HepG2 (cell line): ENCODE measurements around the gene BCL11B. TPM values are rescaled to one million over a fixed set of nuclear protein-coding genes. Genes with fewer than 3 reads are reported as not detected.

Source experiments
- ATAC-seq: fragments of 200-7000 bp; cut with Tn5 transposase; 3 replicates; pipeline ENCODE4 v1.9.1; 2020; ENCODE audit warnings: mild to moderate bottlenecking, moderate library complexity
- BruUV-seq: library from RNA; stranded (reverse); fragments of 400-500 nt; replicated peaks from 2 replicates; lab custom pipeline; 2021; lab: Mats Ljungman, UMichigan
- CTCF ChIA-PET: fragments of 300-600 bp; formaldehyde crosslinking; extraction: SDS; loops from one replicate; lab custom pipeline; 2021; ENCODE audit warnings: low total read pairs, inconsistent platforms, low intra/inter-chr PET ratio; lab: Yijun Ruan, JAX
- POLR2A ChIA-PET: fragments of 350-600 bp; sonication (Branson Sonifier 250); formaldehyde crosslinking; loops from one replicate; lab custom pipeline; 2020; ENCODE audit warnings: antibody characterized with exemption, inconsistent platforms; lab: Yijun Ruan, JAX
- DNase-seq: peaks from one replicate; pipeline ENCODE4 v3.0.0-alpha.2; 2015; ENCODE audit warnings: low spot score
- FAIRE-seq: peaks from 3 replicates; lab custom pipeline; 2011; peaks lifted over from hg19 to GRCh38; lab: Jason Lieb, UNC
- H2AFZ ChIP-seq: one replicate; pipeline ENCODE4 v1.6.1; 2011; ENCODE audit warnings: low read length, inconsistent platforms
- H3K27ac ChIP-seq: fragments of 300-600 bp; 3 replicates; pipeline ENCODE4 v1.8.0; 2011; ENCODE audit warnings: mixed run types, mild to moderate bottlenecking, mixed read lengths, low read length, inconsistent platforms; ENCODE audit not compliant: insufficient read depth; ENCODE audit errors: extremely low read length
- H3K27me3 ChIP-seq, 2 experiments: fragments of 200-600 bp in 1 of 2; 2 replicates in 1 of 2; 3 replicates in 1 of 2; pipeline versions ENCODE4 v1.6.0 to v1.8.0; 2011; ENCODE audit warnings: low read length in 2 of 2, mild to moderate bottlenecking in 2 of 2, moderate library complexity in 2 of 2, inconsistent platforms in 1 of 2; ENCODE audit not compliant: insufficient read depth in 2 of 2, control insufficient read depth in 1 of 2
- H3K36me3 ChIP-seq, 2 experiments: fragments of 200-600 bp in 1 of 2; replicated peaks in 1 of 2; 2 replicates in 1 of 2; 3 replicates in 1 of 2; pipeline versions ENCODE4 v1.5.1 to v1.8.0; 2011; ENCODE audit warnings: low read length in 2 of 2, inconsistent platforms in 1 of 2; ENCODE audit not compliant: insufficient read depth in 2 of 2, control insufficient read depth in 1 of 2
- H3K4me1 ChIP-seq: 2 replicates; pipeline ENCODE4 v1.5.1; 2012; ENCODE audit warnings: low read length, inconsistent platforms; ENCODE audit not compliant: insufficient read depth
- H3K4me2 ChIP-seq: 2 replicates; pipeline ENCODE4 v1.6.0; 2011; ENCODE audit warnings: low read depth, low read length, inconsistent platforms
- H3K4me3 ChIP-seq, 3 experiments: fragments of 200-600 bp in 1 of 3; sonication (generic), shearing (Covaris generic) in 1 of 3; replicated peaks in 1 of 3; 2 replicates each; pipeline ENCODE4 v1.5.1; 2011 to 2016; ENCODE audit warnings: low read length in 3 of 3, inconsistent platforms in 2 of 3, low read depth in 2 of 3, mild to moderate bottlenecking in 2 of 3, control low read depth in 1 of 3, mixed read lengths in 1 of 3; ENCODE audit not compliant: insufficient read depth in 1 of 3
- H3K79me2 ChIP-seq: one replicate; pipeline ENCODE4 v1.6.1; 2011; ENCODE audit warnings: low read length, inconsistent platforms; ENCODE audit not compliant: insufficient read depth
- H3K9ac ChIP-seq: 2 replicates; pipeline ENCODE4 v1.6.0; 2011; ENCODE audit warnings: mild to moderate bottlenecking, low read depth, low read length, inconsistent platforms; ENCODE audit not compliant: insufficient read depth
- H3K9me3 ChIP-seq: 2 replicates; pipeline ENCODE4 v1.5.1; 2012; ENCODE audit warnings: mild to moderate bottlenecking, low read length
- H4K20me1 ChIP-seq: 2 replicates; pipeline ENCODE4 v1.6.0; 2011; ENCODE audit warnings: inconsistent platforms, mild to moderate bottlenecking, low read length, moderate library complexity; ENCODE audit not compliant: insufficient read depth
- HDAC6 ChIP-seq: fragments of 200-600 bp; sonication (generic); IDR thresholded peaks from 2 replicates; pipeline ENCODE4 v1.7.0; 2017; ENCODE audit warnings: mild to moderate bottlenecking, antibody characterized with exemption, low read length, low read depth
- MXI1 ChIP-seq: IDR thresholded peaks from 3 replicates; pipeline ENCODE4 v1.6.1; 2012; ENCODE audit warnings: low read depth, low read length, inconsistent platforms, borderline replicate concordance
- PBX3 ChIP-seq: sonication (generic); formaldehyde crosslinking; IDR thresholded peaks from 2 replicates; pipeline ENCODE4 v1.8.1; 2023; ENCODE audit warnings: missing genetic modification reagents, inconsistent platforms, borderline replicate concordance
- ZBTB25 ChIP-seq: IDR thresholded peaks from 2 replicates; pipeline ENCODE4 v1.6.1; 2018; ENCODE audit warnings: missing genetic modification reagents
- ZBTB37 ChIP-seq: sonication (generic); formaldehyde crosslinking; IDR thresholded peaks from 2 replicates; pipeline ENCODE4 v1.4.0; 2020; ENCODE audit warnings: mild to moderate bottlenecking, missing genetic modification reagents
- ZKSCAN5 ChIP-seq: sonication (generic); formaldehyde crosslinking; IDR thresholded peaks from 2 replicates; pipeline ENCODE4 v1.5.1; 2020; ENCODE audit warnings: mild to moderate bottlenecking, missing genetic modification reagents
- ZNF274 ChIP-seq: sonication (generic); formaldehyde crosslinking; IDR thresholded peaks from 2 replicates; pipeline ENCODE4 v1.5.1; 2020; ENCODE audit warnings: mild to moderate bottlenecking, missing genetic modification reagents
- WGBS: methylation state at CpG from one replicate; pipeline ENCODE4 v1.1.6; 2017; ENCODE audit warnings: low lambda C conversion rate; 5-methylcytosine and 5-hydroxymethylcytosine counted together
- in situ Hi-C: cut with HindIII; loops from 2 replicates; pipeline ENCODE4 v1.10.0; 2017; ENCODE audit warnings: low pct_unique_long_range_greater_than_20kb; ENCODE audit not compliant: extremely low pct_ligation_motif_present
- intact Hi-C: fragments of 100-400 bp; cut with micrococcal nuclease; formaldehyde crosslinking; loops from one replicate; pipeline ENCODE4 v1.10.0; 2022; ENCODE audit not compliant: unreplicated experiment
- polyA plus RNA-seq, 8 experiments: library from polyadenylated mRNA; depleted of rRNA in 3 of 8; stranded (reverse) in 7 of 8; unstranded in 1 of 8; fragments of >200 nt; fragmentation: Illumina TruSeq in 4 of 8; extraction: Trizol in 4 of 8; gene quantifications; 2 replicates each; pipeline versions ENCODE4 v1.2.1 to v1.2.3, GENCODE V29; 2011 to 2016; ENCODE audit warnings: low read depth in 4 of 8, missing spikeins in 1 of 8, mixed read lengths in 1 of 8; ENCODE audit not compliant: insufficient read depth in 1 of 8
- total RNA-seq, 5 experiments: library from RNA; depleted of rRNA; stranded (reverse); fragments of >200 nt; fragmentation: Illumina TruSeq; extraction: Trizol; gene quantifications; 2 replicates each; pipeline ENCODE4 v1.2.3, GENCODE V29; 2016; ENCODE audit warnings: low read depth in 1 of 5

The BCL11B gene
- total and polyA plus RNA-seq, 2 of the 13 experiments (the other 11 are each of a cell fraction or from before 2014, with no cell fraction given) = not detected

GRCh38 chr14:99128185-99128584, 143.8 kb downstream of the BCL11B start:
- H2AFZ ChIP-seq = no peak overlapping the region
- ATAC-seq = no peak
- no peak for FAIRE-seq
- no peak overlapping the region for H3K27ac ChIP-seq
- no peak for DNase-seq
- H4K20me1 ChIP-seq = no peaks in the 10 kb centered on the region
- intact Hi-C loops = no loop called here
- no peak overlapping the region for H3K4me3 ChIP-seq
- ChIA-PET CTCF (no interaction called here), POLR2A (no interaction called here)
- no peaks in the 10 kb centered on the region for H3K9me3 ChIP-seq
- H3K4me1 ChIP-seq = 0 out of 2 replicates have a peak, but pooled peaks cover 8% of the 10 kb centered on the region
- H3K4me2 ChIP-seq = no peak overlapping the region
- no peak overlapping the region for H3K9ac ChIP-seq
- in situ Hi-C loops = loop anchor here (10.0 kb wide), 1 partner anchor 137 kb away; no protein-coding TSS in a partner anchor
- no peaks in the 10 kb centered on the region for H3K36me3 ChIP-seq
- BruUV-seq = no TSS peak
- no peaks in the 10 kb centered on the region for H3K79me2 ChIP-seq
- H3K27me3 ChIP-seq = peaks cover 3 to 16% of the 10 kb centered on the region in 2 experiments; a peak in 3 of 5 replicates
- TF ChIP-seq ZNF274 (CRISPR knock-in tag) (no peak), MXI1 (no peak), ZBTB25 (CRISPR knock-in tag) (no peak), PBX3 (CRISPR knock-in tag) (no peak), HDAC6 (no peak), ZKSCAN5 (CRISPR knock-in tag) (no peak), ZBTB37 (CRISPR knock-in tag) (no peak)
- WGBS = 71% methylated on average over 17 of the region's 17 CpGs
